Measurements from ENCODE around the gene SLC15A1.

DNA sequence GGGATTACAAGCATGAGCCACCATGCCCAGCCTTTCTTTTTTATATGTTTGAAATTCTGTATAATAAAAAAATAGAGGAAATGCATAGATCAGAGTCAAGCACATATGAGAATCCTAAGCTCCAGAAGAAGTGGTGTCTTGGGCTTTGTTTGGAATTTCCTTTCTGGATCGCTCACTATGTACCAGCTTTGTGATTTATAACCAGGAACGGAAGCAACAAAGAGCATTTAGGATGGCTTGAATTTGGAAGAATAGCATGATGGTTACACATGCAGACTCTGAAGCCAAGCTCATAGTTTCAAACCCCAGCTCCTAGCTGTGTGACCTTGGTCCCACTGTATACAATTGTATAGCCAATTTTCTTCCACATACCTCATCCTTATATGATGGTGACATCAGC is 28.0 kb upstream of the SLC15A1 start:
- TF ChIP-seq, protein P1, sequence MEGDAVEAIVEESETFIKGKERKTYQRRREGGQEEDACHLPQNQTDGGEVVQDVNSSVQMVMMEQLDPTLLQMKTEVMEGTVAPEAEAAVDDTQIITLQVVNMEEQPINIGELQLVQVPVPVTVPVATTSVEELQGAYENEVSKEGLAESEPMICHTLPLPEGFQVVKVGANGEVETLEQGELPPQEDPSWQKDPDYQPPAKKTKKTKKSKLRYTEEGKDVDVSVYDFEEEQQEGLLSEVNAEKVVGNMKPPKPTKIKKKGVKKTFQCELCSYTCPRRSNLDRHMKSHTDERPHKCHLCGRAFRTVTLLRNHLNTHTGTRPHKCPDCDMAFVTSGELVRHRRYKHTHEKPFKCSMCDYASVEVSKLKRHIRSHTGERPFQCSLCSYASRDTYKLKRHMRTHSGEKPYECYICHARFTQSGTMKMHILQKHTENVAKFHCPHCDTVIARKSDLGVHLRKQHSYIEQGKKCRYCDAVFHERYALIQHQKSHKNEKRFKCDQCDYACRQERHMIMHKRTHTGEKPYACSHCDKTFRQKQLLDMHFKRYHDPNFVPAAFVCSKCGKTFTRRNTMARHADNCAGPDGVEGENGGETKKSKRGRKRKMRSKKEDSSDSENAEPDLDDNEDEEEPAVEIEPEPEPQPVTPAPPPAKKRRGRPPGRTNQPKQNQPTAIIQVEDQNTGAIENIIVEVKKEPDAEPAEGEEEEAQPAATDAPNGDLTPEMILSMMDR (optimal IDR thresholded peaks at IDR 0.05 in 1 of 3, IDR thresholded peaks at IDR 0.05 in 1 of 3, conservative IDR thresholded peaks at IDR 0.05 in 1 of 3; ENCODE audit: extremely low read depth in 1 of 3, insufficient read depth in 2 of 3, low read length in 3 of 3): no peak
- TF ChIP-seq EZH2 (IDR thresholded peaks at IDR 0.05; ENCODE audit: low read length): no peak

Data from keratinocyte (primary cell).